Upper lobe of left lung (tissue), 4 donors: ENCODE measurements around the gene SLC6A6.

ENCODE experiments used
- CTCF ChIP-seq, 6 experiments: fragments of 450-650 bp in 4 of 6; fragments of 200-600 bp in 2 of 6; sonication (generic) in 2 of 6; IDR thresholded peaks; one replicate each; pipeline ENCODE4 v1.5.1; 2016 to 2019; ENCODE audit warnings: antibody characterized with exemption in 6 of 6
- EP300 ChIP-seq, 4 donors: sonication (generic); formaldehyde crosslinking; IDR thresholded peaks; one replicate each; pipeline ENCODE4 v1.5.1; 2017; ENCODE audit warnings: antibody characterized with exemption in 4 of 4, control low read depth in 2 of 4

GRCh38 chr3:14472471-14473351, 70.3 kb downstream of the SLC6A6 start:
- TF ChIP-seq EP300 (IDR thresholded peaks at IDR 0.05) (no peak), CTCF (IDR thresholded peaks at IDR 0.05) (no peak)
